GM19452 (cell line): Measurements from ENCODE around the gene STK26.
"Not testable (repeated sequence)": the region's sequence is repeated elsewhere in the genome, so short reads cannot be mapped to it uniquely, and the experiment has no call there.

Experiments
- ATAC-seq: cut with Tn5 transposase; IDR thresholded peaks from one replicate; pipeline ENCODE4 v1.9.1; 2021; ENCODE audit not compliant: unreplicated experiment

Gene STK26

GRCh38 chrX:132022967-132023895 lies at the start of gene STK26:
Gene STK26, plus strand, starts transcription at chrX:132023302. Its CDS starts 316 bp downstream, at chrX:132023618.
- peak; percentile 78 for ATAC-seq

- no peak for ATAC-seq
These were observed 47.3 kb upstream of the STK26 start for GRCh38 chrX:131975851-131976250.

DNA sequence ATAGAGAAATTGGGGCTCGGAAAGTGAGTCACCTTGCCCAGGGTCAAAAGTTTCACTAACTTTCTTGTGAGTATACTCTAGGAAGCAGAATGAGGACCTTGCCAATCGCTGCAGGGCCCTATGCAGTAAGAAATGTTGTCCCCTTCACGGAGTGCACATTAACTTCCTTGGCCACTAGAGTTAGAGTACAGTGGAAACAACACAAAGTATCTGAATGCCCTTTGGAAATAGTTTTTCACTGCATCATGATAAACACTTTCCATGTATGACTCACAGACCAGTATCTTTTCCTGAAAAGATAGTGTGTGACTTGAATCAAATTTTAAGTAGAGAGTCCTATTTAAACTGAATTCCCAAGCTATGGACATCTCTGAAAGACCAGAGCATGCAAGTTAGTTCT lies 45.5 kb upstream of the STK26 start:
- ATAC-seq, result no peak

DNA sequence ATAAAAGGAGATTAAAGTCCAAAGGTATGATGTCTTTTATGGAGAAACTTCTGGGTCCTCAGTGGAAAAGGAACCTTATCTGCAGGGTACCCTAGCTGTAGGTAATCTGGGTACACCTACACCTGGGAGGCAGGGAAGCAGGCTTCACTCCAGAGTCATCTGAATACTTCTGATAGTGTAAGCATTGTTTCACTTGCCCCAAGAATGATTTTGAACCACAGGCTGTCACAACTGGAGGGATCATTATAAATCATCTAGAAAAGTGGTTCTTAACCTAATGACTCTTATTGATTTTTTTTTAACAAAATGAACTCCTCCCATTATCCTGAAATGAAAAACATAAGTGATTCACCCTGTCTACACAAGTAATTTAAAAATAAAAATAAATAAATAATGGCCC lies 44.0 kb upstream of the STK26 start:
- ATAC-seq, result no peak

DNA sequence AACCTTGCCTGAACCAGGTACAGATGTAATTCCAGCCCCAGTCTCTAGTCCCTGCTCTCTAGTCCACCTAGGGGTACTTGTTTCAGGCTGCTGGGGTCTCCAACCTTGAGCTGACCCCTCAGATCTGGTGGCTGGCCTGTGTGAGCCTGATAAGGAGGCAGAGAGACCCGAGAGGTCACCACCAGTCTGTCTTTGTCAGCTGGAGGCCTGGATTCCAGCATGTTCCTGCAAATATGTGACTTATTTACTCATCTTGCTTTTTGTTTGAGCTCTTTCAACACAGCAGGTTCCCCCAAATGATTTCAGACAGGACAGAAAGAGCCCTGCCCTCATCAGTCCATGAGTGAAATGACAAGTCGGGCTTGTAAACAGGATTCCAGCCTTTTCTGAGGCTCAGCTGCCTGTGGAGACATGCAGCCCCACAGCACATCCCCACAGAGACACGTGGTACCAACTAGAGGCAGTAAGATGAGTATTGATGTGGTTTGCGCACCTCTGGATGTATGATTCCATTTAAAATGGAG lies 37.5 kb upstream of the STK26 start:
- ATAC-seq, result no peak

DNA sequence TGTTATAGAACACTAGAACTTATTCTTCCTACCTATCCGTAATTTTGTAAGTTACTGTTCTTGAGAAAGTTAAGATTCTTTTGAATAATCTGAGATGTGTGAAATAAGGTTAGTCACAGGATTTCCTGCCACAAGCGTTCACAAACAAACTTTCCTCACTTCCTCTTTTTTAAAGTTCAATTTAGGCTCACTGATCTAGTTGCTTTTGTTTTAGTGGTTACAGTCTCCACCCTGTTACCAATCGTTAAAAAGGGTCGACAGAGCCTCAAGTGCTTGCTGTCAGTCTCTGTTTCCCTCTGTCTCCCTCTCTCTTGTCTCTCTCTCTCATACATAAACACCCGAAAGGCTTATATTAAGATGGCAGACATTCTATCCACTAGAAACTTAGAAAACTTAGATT lies 35.9 kb upstream of the STK26 start:
- ATAC-seq, result peak; percentile 98

DNA sequence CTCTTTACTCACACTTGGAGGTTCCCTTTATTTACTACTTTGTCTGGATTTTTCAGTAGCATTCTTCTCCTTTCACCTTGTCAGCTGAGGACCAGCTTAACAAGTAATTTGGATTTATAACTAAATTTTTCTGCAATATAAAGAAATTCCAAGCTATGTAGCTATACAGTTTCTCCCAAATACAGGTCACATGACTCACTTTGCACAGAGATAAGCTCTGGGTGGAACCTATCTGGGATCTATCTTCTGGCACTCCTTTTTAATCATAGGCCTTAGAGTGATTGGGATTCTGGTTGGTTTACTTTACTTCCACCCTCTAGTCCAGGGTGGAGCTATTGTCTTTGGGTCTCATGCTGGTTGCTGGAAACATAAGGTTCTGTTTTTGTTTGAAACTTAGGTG lies 34.9 kb upstream of the STK26 start:
- ATAC-seq, result no peak

DNA sequence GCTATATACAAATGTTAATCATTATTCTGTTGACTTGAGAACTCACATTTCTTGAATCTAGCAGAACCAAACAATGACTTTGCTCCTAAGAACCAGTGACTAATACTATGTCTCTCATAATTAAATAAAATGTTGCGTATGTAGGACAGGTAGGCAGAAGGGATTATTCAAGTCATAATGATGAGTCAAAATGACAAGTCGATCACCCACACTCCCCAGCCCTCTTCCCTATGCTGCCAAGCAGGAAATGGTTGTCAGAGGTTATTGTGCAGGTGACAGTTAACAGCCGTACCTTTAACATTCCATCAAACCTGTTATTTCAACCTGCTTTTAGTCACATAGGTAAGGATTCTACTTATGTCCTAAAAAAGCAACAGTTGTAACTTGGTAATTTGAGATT lies 22.0 kb upstream of the STK26 start:
- ATAC-seq, result no peak

DNA sequence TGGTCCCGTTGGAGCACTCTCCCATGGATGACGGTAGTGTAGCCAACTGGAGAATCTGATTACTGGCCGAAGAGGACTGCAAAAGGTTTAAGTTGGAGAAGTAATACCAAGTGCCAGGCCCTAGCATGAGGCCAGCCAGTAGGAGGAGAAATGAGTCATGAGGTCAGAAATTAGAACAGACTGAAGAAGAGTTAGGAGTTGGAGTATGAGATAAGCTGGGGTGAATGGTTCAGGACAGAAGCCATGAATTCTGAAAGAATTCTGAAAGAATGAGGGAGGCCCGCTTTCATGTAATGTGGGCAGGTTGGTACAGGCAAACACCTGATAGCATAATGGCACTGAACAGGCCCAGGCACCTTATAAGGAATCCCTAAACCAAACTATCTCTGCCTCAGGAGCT lies 18.4 kb upstream of the STK26 start:
- ATAC-seq, result no peak

- ATAC-seq, result no peak
These were observed 13.8 kb upstream of the STK26 start for GRCh38 chrX:132009350-132009749.

DNA sequence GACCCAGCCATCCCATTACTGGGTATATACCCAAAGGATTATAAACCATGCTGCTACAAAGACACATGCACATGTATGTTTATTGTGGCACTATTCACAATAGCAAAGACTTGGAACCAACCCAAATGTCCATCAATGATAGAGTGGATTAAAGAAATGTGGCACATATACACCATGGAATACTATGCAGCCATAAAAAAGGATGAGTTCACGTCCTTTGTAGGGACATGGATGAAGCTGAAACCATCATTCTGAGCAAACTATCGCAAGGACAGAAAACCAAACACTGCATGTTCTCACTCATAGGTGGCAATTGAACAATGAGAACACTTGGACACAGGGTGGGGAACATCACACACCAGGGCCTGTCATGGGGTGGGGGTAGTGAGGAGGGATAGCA lies 12.9 kb upstream of the STK26 start:
- not testable (repeated sequence) for ATAC-seq

DNA sequence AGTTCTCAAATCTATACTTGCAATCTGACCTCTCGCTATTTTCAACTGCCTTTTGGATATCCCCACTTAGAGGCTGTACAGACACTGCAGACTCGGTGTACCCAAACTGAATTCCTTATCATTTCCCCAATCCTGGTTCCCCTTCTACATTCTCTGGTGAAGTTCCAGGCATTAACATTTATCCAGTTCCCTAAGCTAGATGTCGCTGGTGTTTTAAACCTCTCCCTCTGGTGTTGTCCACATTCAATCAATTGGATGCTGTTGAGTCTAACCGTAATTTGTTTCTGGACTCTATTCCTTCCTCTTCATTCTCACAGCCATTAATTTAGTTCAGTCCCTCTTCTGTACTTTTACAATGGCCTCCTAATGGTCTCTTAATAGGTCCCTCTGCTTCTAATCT lies 7.2 kb upstream of the STK26 start:
- no peak for ATAC-seq

- ATAC-seq, result no peak
These were observed 6.3 kb upstream of the STK26 start for GRCh38 chrX:132016628-132017430.

GRCh38 chrX:132017431-132018185 lies 5.5 kb upstream of the STK26 start:
- ATAC-seq, result no peak

- peak; percentile 18 for ATAC-seq
These were observed 720 bp upstream of the STK26 start for GRCh38 chrX:132022198-132022966.

DNA sequence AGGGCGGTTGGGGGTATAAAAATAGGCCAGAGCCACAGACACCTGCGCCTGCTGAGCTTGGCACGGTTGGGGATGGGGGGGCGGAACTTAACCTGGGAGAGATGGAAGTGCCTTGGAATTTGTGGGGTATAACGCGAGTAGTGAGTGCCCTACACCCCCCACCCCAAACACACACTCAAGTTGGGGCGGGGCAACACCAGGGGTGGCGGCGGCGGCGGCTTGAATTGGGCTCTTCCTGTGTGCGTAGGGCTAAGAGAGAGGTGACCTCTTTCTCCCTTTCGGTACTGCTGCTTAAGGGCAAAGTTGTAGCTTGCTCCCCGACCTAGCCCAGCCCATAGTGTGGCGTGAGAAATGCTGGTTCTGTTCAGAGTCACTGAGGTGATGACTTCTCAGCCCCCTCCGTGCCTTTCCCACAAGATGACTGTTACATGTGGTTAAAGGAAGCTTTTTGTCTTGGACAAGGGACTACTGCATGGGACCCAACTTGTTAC lies 839 bp downstream of the STK26 start:
- ATAC-seq, result peak; percentile 50

- no peak for ATAC-seq
These were observed 1.9 kb downstream of the STK26 start for GRCh38 chrX:132025041-132025440.

GRCh38 chrX:132030264-132030663 lies 7.2 kb downstream of the STK26 start:
- ATAC-seq, result no peak

DNA sequence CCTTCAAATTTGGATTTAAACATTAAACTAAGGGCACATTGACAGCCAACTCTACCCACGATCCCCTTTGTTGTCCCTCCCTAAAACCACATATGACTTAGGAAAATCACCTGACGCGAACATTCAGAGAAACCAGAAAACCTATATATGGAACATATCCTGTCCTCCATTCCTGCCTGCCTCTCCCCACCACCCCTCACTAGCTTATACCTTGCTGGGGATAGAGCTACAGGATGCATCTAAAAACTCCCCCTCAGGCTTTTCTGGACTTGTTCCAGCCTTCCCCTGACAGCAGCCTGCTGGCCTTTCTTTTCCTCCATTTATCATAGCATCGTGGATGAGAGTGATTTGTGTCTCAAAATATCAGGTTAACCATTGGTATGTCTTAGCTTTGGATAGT lies 8.8 kb downstream of the STK26 start:
- ATAC-seq, result no peak

DNA sequence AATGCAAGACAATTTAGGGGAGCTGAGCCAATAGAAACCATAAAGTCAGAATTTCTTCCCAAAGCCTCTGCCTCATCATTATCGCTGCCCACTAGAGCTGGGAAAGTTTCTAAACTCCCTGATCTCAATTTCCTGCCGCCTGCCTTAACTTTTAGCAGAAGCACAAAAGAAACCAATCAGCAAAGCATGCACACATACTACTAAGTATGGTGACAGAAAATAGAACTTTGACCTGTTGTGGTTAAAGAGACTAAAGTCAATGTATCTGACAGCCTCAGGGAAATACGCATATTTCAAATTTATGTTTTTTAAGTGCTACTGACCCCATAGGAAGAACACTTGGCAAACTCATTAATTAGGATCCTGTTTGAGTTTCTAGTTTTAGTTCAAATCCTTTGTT lies 10.1 kb downstream of the STK26 start:
- no peak for ATAC-seq
